HepG2 (cell line): ENCODE data around the gene TRIM31. TPM values are rescaled to one million over a fixed set of nuclear protein-coding genes. Genes with fewer than 3 reads are reported as not detected.

Experiments
- CCAR2 ChIP-seq: fragments of 200-400 bp; formaldehyde crosslinking; optimal IDR thresholded peaks from 2 replicates; pipeline ENCODE3; 2018; ENCODE audit warnings: low read depth, mild to moderate bottlenecking, low read length, moderate library complexity
- FOXO4 ChIP-seq: sonication (generic); formaldehyde crosslinking; conservative IDR thresholded peaks from 2 replicates; pipeline ENCODE4 v1.8.1; 2023; ENCODE audit warnings: missing genetic modification reagents
- GTF2F1 ChIP-seq: fragments of 150-350 bp; IDR thresholded peaks from 2 replicates; pipeline ENCODE4 v1.6.1; 2014; ENCODE audit warnings: low read length
- HMG20B ChIP-seq: conservative IDR thresholded peaks from 2 replicates; pipeline ENCODE4 v1.6.1; 2016; ENCODE audit warnings: missing genetic modification reagents, missing compliant biosample characterization
- HNF1A ChIP-seq, 2 experiments: sonication (generic) in 1 of 2; formaldehyde crosslinking in 1 of 2; IDR thresholded peaks; 2 replicates each; pipeline versions ENCODE4 v1.4.0 to v1.6.1; 2016 to 2020; ENCODE audit warnings: borderline replicate concordance in 1 of 2, low read depth in 1 of 2, mild to moderate bottlenecking in 1 of 2, missing genetic modification reagents in 1 of 2
- MEF2D ChIP-seq: sonication (generic); formaldehyde crosslinking; IDR thresholded peaks from 2 replicates; pipeline ENCODE4 v1.5.1; 2020; ENCODE audit warnings: mild to moderate bottlenecking, missing genetic modification reagents
- MXD3 ChIP-seq: IDR thresholded peaks from 2 replicates; pipeline ENCODE4 v1.6.1; 2016; ENCODE audit warnings: mild to moderate bottlenecking, missing biosample characterization, missing genetic modification reagents
- NR2F1 ChIP-seq, 2 experiments: fragments of 450-650 bp in 1 of 2; formaldehyde crosslinking in 1 of 2; IDR thresholded peaks; 2 replicates each; pipeline versions ENCODE4 v1.5.0 to v1.6.1; 2016 to 2020; ENCODE audit warnings: mild to moderate bottlenecking in 1 of 2, missing compliant biosample characterization in 1 of 2, missing genetic modification reagents in 1 of 2, moderate library complexity in 1 of 2
- NRL ChIP-seq: sonication (generic); formaldehyde crosslinking; IDR thresholded peaks from 2 replicates; pipeline ENCODE4 v1.5.0; 2020; ENCODE audit warnings: missing genetic modification reagents, mild to moderate bottlenecking, moderate library complexity, borderline replicate concordance
- TFDP2 ChIP-seq: sonication (generic); formaldehyde crosslinking; IDR thresholded peaks from 2 replicates; pipeline ENCODE4 v1.4.0; 2020; ENCODE audit warnings: missing genetic modification reagents
- ZFP36L2 ChIP-seq: sonication (generic); formaldehyde crosslinking; IDR thresholded peaks from 2 replicates; pipeline ENCODE4 v1.4.0; 2020; ENCODE audit warnings: missing genetic modification reagents
- ZNF530 ChIP-seq: sonication (generic); formaldehyde crosslinking; IDR thresholded peaks from 2 replicates; pipeline ENCODE4 v1.5.0; 2020; ENCODE audit warnings: low read depth, mild to moderate bottlenecking, missing genetic modification reagents
- ZNF574 ChIP-seq: sonication (generic); formaldehyde crosslinking; IDR thresholded peaks from 2 replicates; pipeline ENCODE4 v1.4.0; 2020; ENCODE audit warnings: missing genetic modification reagents
- ZNF589 ChIP-seq: sonication (generic); formaldehyde crosslinking; conservative IDR thresholded peaks from 2 replicates; pipeline ENCODE4 v1.8.0; 2022; ENCODE audit warnings: mild to moderate bottlenecking, moderate library complexity, missing genetic modification reagents
- ZNF704 ChIP-seq: sonication (generic); formaldehyde crosslinking; IDR thresholded peaks from 2 replicates; pipeline ENCODE4 v1.8.1; 2023; ENCODE audit warnings: mild to moderate bottlenecking, inconsistent platforms, moderate library complexity, missing genetic modification reagents, borderline replicate concordance
- polyA plus RNA-seq, 8 experiments: library from polyadenylated mRNA; depleted of rRNA in 3 of 8; stranded (reverse) in 7 of 8; unstranded in 1 of 8; fragments of >200 nt; fragmentation: Illumina TruSeq in 4 of 8; extraction: Trizol in 4 of 8; gene quantifications; 2 replicates each; pipeline versions ENCODE4 v1.2.1 to v1.2.3, GENCODE V29; 2011 to 2016; ENCODE audit warnings: low read depth in 4 of 8, missing spikeins in 1 of 8, mixed read lengths in 1 of 8; ENCODE audit not compliant: insufficient read depth in 1 of 8
- total RNA-seq, 5 experiments: library from RNA; depleted of rRNA; stranded (reverse); fragments of >200 nt; fragmentation: Illumina TruSeq; extraction: Trizol; gene quantifications; 2 replicates each; pipeline ENCODE4 v1.2.3, GENCODE V29; 2016; ENCODE audit warnings: low read depth in 1 of 5

TRIM31 gene
- total and polyA plus RNA-seq, 2 of the 13 experiments (the other 11 are each of a cell fraction or from before 2014, with no cell fraction given), result 0.13 to 0.51 TPM

- TF ChIP-seq ZNF704 (CRISPR knock-in tag) (no peak), FOXO4 (CRISPR knock-in tag) (no peak), ZNF530 (CRISPR knock-in tag) (no peak), HMG20B (CRISPR knock-in tag) (no peak), ZFP36L2 (CRISPR knock-in tag) (no peak), CCAR2 (no peak), MXD3 (CRISPR knock-in tag) (no peak), GTF2F1 (no peak), NRL (CRISPR knock-in tag) (no peak), ZNF589 (no peak; the same call in 1 of the 2 replicates), HNF1A (IDR thresholded peaks at IDR 0.05; ENCODE audit: low read depth) (no peak), HNF1A (CRISPR knock-in tag; IDR thresholded peaks at IDR 0.05; ENCODE audit: borderline replicate concordance) (no peak), TFDP2 (no peak; the same call in 1 of the 2 replicates), NR2F1 (CRISPR knock-in tag; IDR thresholded peaks at IDR 0.05) (no peak), ZNF574 (peak; percentile 54; the same call in 1 of the 2 replicates), MEF2D (CRISPR knock-in tag) (peak; percentile 14; the same call in 1 of the 2 replicates)
Measured at GRCh38 chr6:30075790-30076732, 36.8 kb downstream of the TRIM31 start (continued).
